ENCODE results near the gene OR10V1.
"Not testable (repeated sequence)": the region's sequence is repeated elsewhere in the genome, so short reads cannot be mapped to it uniquely, and the experiment has no call there.

The OR10V1 gene

GRCh38 chr11:59710136-59710847 lies 3.4 kb downstream of the OR10V1 start:
- no peak overlapping the region for H3K4me3 ChIP-seq (ENCODE audit: low read length)
- DNase-seq (ENCODE audit: low read depth): no peak
- no peak for TF ChIP-seq CTCF (conservative IDR thresholded peaks at IDR 0.05; ENCODE audit: low read length)

- DNase-seq (ENCODE audit: low read depth): peak; percentile 16
- no peak for TF ChIP-seq CTCF (conservative IDR thresholded peaks at IDR 0.05; ENCODE audit: low read length)
- H3K4me3 ChIP-seq (ENCODE audit: low read length): no peak overlapping the region
These were observed 5.1 kb downstream of the OR10V1 start for GRCh38 chr11:59708537-59708936.

GRCh38 chr11:59707371-59707770 lies 6.3 kb downstream of the OR10V1 start:
- no peak overlapping the region for H3K4me3 ChIP-seq (ENCODE audit: low read length)
- no peak for TF ChIP-seq CTCF (conservative IDR thresholded peaks at IDR 0.05; ENCODE audit: low read length)
- DNase-seq (ENCODE audit: low read depth): no peak

GRCh38 chr11:59706518-59707285 lies 6.9 kb downstream of the OR10V1 start:
- no peak overlapping the region for H3K4me3 ChIP-seq (ENCODE audit: low read length)
- no peak for TF ChIP-seq CTCF (conservative IDR thresholded peaks at IDR 0.05; ENCODE audit: low read length)
- peak; percentile 74 for DNase-seq (ENCODE audit: low read depth)

- no peak for TF ChIP-seq CTCF (conservative IDR thresholded peaks at IDR 0.05; ENCODE audit: low read length)
- DNase-seq (ENCODE audit: low read depth): no peak
These were observed 8.4 kb downstream of the OR10V1 start for GRCh38 chr11:59705294-59705693.

GRCh38 chr11:59703515-59703914 lies 10.1 kb downstream of the OR10V1 start:
- H3K4me3 ChIP-seq (ENCODE audit: low read length); DNase-seq (ENCODE audit: low read depth): not testable (repeated sequence)

More at GRCh38 chr11:59705294-59705693, 8.4 kb downstream of the OR10V1 start:
- no peak overlapping the region for H3K4me3 ChIP-seq (ENCODE audit: low read length)

GRCh38 chr11:59700157-59700556 lies 13.5 kb downstream of the OR10V1 start:
- DNase-seq (ENCODE audit: low read depth); H3K4me3 ChIP-seq (ENCODE audit: low read length): not testable (repeated sequence)

GRCh38 chr11:59698506-59698905 lies 15.1 kb downstream of the OR10V1 start:
- TF ChIP-seq CTCF (conservative IDR thresholded peaks at IDR 0.05; ENCODE audit: low read length): no peak
- H3K4me3 ChIP-seq (ENCODE audit: low read length): no peak overlapping the region
- DNase-seq (ENCODE audit: low read depth): peak; percentile 14

Measured in AG10803 (cell line).